ENCODE data around the gene NFAT5.
A peak's percentile ranks its signal among the peaks of the same experiment; 100 is the strongest.
"Not testable (repeated sequence)": the region's sequence is repeated elsewhere in the genome, so short reads cannot be mapped to it uniquely, and the experiment has no call there.

The NFAT5 gene, protein sequence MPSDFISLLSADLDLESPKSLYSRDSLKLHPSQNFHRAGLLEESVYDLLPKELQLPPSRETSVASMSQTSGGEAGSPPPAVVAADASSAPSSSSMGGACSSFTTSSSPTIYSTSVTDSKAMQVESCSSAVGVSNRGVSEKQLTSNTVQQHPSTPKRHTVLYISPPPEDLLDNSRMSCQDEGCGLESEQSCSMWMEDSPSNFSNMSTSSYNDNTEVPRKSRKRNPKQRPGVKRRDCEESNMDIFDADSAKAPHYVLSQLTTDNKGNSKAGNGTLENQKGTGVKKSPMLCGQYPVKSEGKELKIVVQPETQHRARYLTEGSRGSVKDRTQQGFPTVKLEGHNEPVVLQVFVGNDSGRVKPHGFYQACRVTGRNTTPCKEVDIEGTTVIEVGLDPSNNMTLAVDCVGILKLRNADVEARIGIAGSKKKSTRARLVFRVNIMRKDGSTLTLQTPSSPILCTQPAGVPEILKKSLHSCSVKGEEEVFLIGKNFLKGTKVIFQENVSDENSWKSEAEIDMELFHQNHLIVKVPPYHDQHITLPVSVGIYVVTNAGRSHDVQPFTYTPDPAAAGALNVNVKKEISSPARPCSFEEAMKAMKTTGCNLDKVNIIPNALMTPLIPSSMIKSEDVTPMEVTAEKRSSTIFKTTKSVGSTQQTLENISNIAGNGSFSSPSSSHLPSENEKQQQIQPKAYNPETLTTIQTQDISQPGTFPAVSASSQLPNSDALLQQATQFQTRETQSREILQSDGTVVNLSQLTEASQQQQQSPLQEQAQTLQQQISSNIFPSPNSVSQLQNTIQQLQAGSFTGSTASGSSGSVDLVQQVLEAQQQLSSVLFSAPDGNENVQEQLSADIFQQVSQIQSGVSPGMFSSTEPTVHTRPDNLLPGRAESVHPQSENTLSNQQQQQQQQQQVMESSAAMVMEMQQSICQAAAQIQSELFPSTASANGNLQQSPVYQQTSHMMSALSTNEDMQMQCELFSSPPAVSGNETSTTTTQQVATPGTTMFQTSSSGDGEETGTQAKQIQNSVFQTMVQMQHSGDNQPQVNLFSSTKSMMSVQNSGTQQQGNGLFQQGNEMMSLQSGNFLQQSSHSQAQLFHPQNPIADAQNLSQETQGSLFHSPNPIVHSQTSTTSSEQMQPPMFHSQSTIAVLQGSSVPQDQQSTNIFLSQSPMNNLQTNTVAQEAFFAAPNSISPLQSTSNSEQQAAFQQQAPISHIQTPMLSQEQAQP (N-terminal part only)

DNA sequence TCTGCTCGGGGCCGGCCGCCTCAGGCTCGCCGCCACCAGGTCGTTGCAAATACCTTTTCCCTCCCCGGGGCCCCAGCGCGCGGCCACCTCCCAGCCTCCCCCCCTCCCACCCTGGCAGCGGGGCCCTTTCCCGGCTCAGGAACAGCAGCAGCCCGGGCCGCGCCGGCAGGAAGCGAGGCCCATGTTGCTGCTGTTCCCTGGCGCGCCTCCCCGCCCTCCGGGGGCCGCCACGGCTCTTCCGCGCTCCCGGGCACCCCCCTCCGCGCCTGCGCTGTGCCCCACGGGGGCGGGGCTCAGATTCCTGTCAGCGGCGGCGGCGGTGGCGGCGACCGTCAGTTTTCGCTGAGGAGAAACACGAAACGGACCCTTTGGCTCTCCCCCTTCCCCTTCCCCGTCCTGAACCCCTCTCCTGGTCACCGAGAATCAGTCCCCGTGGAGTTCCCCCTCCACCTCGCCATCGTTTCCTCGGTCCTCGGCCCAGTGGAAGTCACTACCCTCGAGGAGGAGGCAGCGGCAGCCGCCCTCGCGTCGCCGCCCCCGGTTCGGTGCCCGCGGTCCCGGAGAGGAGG, at the start of gene NFAT5:
Gene NFAT5, plus strand, starts transcription at position 296 of the 569 bp plus-strand sequence. CDS start 336 bp downstream, outside the sequence.
- peak; percentile 89 for DNase-seq

DNA sequence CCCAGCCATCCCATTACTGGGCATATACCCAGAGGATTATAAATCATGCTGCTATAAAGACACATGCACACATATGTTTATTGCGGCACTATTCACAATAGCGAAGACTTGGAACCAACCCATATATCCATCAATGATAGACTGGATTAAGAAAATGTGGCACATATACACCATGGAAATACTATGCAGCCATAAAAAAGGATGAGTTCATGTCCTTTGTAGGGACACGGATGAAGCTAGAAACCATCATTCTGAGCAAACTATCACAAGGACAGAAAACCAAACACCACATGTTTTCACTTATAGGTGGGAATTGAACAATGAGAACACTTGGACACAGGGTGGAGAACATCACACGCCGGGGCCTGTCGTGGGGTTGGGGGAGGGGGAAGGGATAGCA, 47.9 kb upstream of the NFAT5 start:
- not testable (repeated sequence) for DNase-seq

DNA sequence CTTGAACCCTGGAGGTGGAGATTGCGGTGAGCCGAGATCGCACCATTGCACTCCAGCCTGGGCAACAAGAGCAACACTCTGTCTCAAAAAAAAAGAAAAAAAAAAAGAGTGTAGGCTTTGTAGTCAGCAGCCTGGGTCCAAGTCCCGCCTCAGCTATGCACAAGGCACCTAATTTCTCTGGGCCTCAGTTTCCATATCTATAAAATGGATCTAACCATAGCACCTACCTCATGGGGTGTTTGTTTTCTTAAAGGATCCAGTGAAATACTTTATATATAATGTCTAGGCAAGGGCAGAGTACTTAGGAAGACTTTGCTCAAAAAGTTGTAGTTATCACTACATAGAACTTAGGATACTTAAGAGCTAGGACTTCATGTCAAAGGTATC, 45.4 kb upstream of the NFAT5 start:
- no peak for DNase-seq

DNA sequence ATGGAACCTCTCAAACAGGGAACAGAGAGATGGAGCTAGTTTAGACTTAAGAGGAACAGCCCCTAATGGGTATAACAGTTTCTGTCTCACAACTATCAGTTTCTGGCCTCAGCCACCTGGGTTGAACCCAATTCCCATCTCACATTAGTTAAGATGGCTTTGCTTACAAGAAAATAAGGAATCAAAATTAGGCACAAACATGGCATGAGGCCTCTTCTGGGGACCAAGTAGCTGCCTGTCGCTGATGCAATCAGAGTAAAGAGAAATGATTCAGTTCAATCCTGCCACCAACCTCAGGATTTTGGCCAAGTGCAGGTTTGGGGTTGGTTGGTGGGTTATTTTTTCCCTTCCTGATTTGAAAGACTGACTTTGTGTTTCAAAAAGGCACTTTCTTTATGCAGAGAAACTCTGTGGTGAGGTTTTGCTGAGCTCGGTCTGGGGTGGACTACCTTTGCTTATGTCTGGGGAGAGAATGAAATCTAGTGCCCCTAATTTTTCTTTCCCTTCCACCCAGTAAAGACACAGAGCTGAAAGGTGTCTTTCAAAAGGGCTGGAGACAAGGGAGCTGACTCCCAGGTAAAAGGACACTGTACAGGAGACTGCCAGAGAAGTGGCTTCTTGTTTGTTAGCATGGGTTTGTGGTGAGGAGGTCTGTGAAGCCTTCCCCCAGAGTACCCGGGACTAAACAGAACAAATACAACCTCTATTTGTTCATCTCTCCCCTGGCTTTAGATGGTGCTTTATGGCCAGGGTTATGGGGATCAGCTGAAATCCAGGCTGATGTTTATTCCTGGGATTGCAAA, 44.8 kb upstream of the NFAT5 start:
- peak; percentile 62 for DNase-seq

DNA sequence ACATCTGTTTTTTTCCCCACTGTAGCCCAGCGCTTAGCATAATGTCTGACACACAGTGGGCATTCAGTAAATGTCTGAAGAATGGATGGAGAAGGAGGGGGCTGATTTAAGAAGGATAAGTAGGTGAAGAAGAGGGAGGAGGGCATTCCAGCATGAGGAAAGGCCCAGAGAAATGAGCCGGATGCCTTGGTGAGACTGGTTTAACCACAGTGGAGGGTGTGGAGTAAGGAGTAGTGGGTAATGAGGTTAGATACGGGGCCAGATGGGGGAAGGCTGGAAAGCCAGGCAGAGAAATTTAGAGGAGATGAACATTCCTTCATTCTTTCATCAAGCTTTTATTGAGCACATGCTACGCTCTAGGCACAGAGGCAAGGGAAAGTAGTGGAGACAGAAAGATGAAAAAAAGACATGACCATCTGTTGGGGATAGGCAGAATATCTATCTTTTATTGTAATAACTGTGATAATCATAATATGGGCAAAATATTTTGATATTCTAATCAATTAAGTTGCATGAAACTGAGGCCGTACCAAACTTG, 43.7 kb upstream of the NFAT5 start:
- no peak for DNase-seq

DNA sequence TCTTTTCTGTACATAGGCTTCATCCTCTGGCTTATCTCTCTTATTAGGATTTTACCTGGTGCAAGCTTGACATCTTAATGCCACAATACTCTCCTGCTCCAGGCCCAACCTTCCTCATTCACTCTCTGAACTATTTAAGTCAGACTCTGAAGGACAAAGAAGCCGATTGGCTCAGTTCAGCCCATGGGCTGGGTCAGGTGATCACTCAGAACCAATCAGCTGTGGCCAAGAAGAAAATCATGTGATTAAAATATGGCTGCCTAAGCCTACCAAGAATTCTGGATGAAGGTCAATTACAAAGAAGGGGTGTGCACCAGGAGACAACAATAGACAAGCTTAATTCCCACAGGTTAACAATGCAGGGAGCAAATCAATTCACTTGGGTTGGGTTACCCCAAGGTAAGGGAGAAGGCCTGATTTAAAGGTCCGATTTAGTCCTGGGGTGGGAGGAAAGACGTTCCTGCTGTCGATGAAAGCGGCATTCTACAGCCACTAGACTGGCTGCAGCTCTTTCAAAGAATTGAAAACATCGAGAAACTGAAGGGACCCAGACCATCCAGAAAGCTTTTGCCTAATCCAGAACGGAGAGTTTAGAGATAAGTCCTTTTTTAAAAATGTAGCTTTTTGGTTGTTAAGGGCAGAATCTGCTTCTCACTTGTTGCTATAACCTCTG, 42.9 kb upstream of the NFAT5 start:
- peak; percentile 37 for DNase-seq

DNA sequence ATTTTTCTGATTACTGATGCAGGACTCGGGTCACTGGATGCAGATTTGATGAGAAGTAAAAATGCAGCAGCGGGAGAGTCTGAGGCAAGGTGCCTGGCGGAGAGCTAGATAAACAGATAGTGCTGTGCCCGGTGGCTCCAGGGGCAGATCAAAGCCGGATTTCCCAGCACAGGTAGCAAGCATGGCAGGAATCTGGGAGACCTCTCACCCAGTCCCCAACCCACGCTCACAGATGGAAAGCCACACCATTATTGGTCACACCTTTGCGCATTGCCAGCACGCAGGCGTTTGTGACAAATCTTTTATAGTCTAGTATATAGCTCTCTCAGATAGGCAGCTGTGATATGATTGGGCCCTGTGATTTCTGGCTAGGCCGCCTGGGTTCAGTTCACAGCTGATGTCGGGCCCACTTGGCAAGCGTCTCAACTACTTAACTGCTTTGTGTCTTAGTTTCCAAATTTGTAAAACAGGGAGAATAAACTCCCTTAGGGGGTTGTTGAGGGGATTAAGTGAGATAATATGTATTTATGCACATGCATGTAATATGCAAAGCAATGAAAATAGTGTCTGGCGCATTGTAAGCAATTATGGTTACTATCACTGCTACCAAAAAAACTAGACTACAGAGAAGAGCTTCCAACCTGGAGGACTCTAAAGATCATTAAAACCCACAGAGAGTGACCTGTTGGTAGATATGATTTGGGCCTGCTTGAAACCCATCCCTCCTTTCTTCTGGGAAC, 42.0 kb upstream of the NFAT5 start:
- DNase-seq: no peak

DNA sequence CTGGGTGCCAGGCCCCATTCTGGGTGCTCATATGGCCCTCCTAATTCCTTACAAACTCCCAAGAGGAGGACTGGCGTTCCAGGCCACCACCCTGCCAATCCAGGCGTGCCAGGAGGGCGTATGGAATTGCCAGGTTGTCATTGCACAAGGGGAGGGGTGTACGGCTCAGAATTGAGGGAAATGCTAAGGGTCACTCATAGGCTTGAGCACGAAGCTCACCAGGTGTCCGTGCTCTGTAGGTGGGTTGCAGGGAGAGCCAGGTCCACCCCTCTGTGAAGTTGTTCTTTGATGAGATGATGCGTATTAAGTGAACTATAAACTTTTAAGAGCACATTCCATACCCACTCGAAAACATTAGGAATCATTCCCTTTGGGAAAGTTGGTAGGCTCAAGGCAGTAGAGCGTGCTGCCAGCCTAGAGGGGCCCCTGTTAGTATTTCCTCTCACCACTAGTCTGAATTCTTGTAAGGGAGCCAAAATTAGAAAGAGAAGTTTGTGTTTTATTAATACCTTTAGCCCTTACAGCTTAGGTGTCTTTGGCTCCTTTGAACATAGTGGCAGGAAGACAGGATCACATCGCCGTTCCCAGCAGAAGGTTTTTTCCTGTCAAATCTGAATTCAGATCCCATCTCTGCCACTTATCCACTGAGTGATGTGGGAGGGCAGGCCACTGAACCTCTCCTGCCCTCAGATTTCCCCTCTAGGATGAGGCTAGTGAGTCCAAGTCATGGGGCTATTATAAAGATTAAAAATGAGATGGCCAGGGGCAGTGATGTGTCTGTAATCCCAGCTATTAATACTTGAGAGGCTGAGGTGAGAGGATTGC, 38.7 kb upstream of the NFAT5 start:
- DNase-seq: no peak

DNA sequence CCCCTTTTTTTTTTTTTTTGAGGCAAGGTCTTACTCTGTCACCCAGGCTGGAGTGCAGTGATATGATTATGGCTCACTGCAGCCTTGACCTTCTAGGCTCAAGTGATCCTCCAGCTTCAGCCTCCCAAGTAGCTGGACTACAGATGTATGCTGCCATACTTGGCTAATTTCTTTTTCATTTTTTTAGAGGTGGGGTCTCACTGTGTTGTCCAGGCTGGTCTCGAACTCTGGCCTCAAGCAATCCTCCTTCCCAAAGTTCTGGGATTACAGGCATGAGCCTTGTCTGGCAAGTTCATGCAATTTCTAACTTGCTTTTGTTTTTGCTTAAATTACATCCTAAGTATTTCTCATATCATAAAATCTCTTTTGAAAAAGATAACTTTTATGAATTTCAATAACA, 33.8 kb upstream of the NFAT5 start:
- no peak for DNase-seq

DNA sequence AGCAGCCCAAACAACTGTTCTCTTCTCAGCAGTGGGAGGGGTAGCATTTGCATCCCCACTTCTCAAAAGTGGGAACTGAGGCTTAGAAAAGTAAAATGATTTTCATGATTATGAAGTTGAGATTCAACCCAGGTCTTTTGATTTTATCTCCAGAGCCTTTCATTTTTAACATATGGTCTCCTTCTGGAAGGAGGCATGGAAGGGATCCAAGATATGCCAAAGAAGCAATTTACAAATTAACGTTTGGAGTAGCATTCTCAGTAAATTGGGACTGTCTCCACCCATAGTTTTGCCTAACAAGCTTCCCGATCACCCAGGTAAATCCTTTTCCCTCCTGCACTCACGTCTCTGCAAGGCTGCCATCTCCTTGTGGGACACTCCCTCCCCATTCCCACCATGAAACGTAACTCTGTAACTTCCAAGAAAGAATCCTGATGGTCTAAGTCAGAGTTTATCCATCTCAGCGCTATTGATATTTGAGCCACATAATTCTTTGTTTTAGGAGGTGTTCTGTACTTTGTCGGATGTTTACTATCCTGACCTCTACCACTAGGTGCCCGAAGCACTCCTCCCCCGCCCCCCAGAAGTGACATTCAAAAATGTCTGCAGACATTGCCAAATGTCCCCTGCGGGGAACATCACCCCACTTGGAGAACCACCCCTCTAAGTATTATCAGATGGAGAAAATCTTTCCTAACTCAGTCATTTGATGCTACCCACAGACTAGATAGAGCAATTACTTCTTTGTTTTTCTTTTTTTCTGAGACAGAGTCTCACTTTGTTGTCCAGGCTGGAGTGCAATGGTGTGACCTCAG, 32.9 kb upstream of the NFAT5 start:
- DNase-seq: no peak

DNA sequence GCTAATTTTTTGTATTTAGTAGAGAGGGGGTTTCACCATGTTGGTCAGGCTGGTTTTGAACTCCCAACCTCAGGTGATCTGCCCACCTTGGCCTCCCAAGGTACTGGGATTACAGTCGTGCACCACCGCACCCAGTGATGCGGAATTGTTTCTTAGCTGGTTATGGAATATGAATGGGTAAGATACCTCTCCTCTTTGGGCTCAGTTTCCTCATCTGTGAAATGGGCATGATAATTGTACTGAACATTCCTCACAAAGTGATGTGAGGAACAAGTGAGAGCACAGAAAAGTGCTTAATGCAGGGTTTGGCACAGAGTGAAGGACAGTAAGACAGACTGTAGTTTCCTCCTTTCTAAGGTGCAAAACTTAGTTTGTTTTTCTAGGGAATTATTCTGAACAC, 31.0 kb upstream of the NFAT5 start:
- DNase-seq: no peak

DNA sequence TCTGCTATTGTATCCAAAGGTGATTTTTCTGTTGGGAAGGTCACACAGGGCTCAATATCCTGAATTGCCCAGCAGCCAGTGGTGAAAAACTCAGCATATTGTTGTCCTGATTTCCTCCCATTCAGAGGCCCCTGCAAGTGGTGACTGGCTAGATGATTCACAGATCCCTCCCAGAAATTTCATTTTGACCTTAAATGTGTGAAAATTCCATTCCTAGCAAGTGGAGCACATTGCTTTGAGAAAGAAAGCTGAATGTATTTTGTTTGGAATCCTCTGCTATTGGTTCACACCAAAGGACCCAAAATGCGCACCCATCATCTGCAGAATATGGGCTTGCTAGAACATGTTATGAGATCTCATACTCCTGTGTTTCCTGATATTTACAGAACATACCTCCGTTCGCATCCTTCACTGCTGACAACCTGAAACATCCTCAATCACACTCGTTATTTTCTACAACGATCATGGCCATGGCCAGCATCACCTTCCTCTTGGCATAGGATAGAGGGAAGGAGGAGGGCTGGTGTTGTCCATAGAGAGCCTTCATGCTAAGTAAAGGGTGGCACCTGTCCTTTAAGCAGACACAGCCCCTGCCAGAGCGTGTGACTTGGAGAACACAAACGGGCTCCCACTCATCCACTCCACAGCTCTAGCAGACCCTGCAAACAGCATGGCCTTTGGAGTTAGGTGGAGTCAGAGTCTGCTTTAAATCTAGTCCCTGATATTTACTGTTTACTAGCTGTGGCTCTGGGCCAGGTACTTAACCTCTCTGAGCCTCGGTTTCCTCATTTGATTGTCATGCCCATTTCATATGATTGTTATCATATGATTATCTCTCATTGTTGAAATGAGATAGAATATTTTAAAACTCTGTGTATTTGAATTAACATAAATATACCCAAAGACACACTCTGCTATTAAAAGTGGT, 30.4 kb upstream of the NFAT5 start:
- DNase-seq: no peak

DNA sequence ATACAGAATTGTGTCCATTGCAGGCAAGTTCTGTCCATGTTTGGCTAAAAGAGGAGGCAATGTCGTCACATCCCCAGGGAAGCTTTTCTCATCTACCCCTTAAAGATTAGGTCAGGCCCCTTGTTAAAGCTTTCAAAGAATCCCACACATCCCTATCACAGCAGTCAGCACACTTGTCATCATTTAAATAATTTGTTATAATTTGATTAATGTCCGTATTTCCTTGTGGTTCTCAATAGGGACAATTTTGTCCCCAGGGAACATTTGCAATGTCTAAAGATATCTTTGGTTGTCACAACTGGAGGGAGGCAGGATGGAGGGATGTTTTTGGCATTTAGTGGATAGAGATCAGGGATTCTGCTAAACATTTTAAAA, 28.1 kb upstream of the NFAT5 start:
- DNase-seq: no peak

DNA sequence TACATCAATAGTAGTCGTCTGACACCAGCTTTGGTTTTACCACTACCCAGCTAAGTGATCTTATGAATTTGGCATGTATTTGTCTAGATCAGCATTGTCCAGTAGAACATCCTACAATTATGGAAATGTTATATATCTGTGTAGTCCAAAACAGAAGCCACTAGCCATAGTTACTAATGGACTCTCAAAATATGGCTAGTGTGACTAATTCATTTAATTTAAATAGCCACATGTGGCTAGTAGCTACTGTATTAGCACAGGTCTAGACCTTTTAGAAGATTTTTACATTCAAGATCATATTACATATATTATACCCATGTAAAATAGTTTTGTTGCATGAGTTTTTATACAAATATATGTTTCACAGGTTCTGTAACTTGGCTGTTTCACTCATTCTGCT, 27.0 kb upstream of the NFAT5 start:
- no peak for DNase-seq

DNA sequence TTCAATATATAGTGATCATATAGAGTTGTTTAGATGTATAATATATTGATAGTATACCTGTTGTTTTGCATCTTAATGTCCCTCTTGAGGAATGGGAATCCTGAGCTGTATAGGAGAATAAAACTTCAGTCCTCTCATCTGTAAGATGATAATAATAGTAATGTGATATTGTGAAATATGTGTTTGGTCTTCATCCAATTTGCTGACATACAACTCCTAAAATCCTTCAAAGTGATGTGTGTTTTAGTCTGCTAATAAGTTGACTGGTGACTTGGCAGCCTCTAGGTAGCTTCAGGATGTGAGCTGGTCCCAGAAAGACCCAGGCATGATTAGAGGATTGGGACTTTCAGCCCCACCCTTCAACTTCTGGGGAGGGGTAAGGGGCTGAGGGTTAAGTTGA, 22.8 kb upstream of the NFAT5 start:
- DNase-seq: no peak

DNA sequence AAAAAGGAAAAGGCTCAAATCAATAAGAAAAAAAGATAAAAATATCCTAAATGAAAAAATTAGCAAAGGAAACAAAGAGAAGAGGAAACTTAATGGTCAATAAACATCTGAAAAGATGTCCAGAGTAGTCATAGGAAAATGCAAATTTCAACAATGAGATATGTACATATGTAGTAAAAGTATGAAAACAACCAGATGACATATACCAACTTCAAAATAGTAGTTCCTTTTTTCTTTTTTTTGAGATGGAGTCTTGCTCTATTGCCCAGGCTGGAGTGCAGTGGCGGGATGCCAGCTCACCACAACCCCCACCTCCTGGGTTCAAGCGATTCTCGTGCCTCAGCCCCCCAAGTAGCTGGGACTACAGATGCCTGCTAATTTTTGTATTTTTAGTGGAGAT, 21.7 kb upstream of the NFAT5 start:
- DNase-seq: no peak

DNA sequence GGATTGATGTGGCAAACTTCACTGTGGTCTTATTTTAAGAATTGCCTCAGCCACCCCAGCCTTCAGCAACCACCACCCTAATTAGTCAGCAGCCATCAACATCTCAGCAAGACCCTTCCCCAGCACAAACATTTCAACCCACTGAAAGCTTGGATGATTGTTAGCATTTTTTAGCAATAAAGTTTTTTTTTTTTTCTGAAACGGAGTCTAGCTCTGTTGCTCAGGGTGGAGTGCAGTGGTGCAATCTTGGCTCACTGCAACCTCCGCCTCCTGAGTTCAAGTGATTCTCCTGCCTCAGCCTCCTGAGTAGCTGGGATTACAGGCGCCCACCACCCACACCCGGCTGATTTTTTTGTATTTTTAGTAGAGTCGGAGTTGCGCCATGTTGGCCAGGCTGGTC, 19.1 kb upstream of the NFAT5 start:
- not testable (repeated sequence) for DNase-seq

DNA sequence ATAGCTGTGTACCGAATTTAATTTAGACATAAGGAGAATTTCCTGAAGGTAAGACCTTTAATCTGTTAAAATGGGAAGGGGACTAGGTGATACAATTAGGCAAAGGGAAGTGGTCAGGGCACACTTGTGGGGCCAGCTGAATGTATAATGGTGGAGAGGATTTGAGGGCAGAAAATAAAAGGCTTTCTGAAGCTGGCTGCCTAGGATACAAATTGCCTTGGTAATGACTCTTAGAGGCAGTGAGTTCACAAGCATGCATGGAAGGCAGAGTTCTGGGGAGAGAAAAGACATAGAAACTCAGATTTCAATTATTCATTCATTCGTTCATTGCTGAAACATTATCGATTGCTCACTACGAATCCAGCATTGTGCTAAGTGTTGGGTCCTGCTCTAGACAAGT, 12.4 kb upstream of the NFAT5 start:
- no peak for DNase-seq
